ENCODE results near the gene AZIN2. TPM values are rescaled to one million over a fixed set of nuclear protein-coding genes. Genes with fewer than 3 reads are reported as not detected.
"Not testable (repeated sequence)": the region's sequence is repeated elsewhere in the genome, so short reads cannot be mapped to it uniquely, and the experiment has no call there.

AZIN2 gene
- total RNA-seq, 2 experiments from 2014 or later, result 0.98 to 2.1 TPM

DNA sequence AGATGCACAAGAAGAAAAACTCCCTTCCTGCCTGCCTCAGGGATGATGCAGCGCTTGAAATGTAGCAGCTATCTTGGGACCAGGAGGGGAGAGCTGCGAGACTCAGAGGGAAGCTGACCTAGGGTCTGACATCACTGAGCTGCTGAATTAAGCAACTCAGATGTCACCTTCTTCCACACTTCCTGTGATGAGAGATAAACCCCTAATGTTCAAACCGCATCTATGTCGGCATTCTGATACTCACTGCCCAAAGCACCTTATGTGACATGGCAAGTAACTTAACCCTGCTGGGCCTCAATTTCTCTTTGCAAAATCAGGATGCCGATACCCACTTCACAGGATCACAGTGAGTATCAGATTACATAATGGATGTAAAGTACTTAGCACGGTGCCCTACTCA, 35.1 kb upstream of the AZIN2 start:
- H3K36me3 Mint-ChIP-seq (ENCODE audit: low read depth), result no peaks in the 10 kb centered on the region
- no peak overlapping the region for H3K4me3 Mint-ChIP-seq
- intact Hi-C loops (cut with DNase I, micrococcal nuclease), result no loop called here
- H3K9me3 Mint-ChIP-seq (ENCODE audit: low read depth), result no peaks in the 10 kb centered on the region
- CTCF ChIA-PET, result interaction anchor here (0.8 to 1.5 kb wide), 5 partner anchors 8 to 359 kb away, joined by 3 to 4 read pairs (median 4); no protein-coding TSS in a partner anchor
- ATAC-seq (peak; percentile 47), DNase-seq (no peak)
- peaks cover 5% of the 10 kb centered on the region for H3K27me3 Mint-ChIP-seq
- H3K4me1 Mint-ChIP-seq, result no peaks in the 10 kb centered on the region
- POLR2A ChIA-PET, result interaction anchor here (0.6 kb wide), 1 partner anchor 294 kb away, joined by 3 read pairs; no protein-coding TSS in a partner anchor
- H3K27ac Mint-ChIP-seq, result no peak overlapping the region

DNA sequence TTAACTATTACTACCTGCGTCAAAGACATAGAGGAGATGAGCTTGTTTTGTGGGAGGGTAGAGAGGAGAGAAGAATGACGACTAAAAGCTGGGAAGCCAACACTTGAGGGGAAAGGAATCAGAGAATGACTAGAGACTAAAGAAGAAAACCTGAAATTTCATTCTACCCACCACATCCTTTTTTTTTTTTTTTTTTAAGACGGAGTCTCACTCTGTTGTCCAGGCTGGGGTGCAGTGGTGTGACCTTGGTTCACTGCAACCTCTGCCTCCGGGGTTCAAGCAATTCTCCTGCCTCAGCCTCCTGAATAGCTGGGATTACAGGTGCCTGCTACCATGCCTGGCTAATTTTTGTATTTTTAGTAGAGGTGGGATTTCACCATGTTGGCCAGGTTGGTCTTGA, 34.7 kb upstream of the AZIN2 start:
- ATAC-seq; H3K36me3 Mint-ChIP-seq (ENCODE audit: low read depth); H3K4me3 Mint-ChIP-seq; DNase-seq; H3K9me3 Mint-ChIP-seq (ENCODE audit: low read depth); H3K4me1 Mint-ChIP-seq; H3K27ac Mint-ChIP-seq; intact Hi-C loops (cut with DNase I, micrococcal nuclease); H3K27me3 Mint-ChIP-seq: not testable (repeated sequence)
- ChIA-PET CTCF (interaction anchor here (0.8 to 1.5 kb wide), 5 partner anchors 9 to 359 kb away, joined by 3 to 4 read pairs (median 4); no protein-coding TSS in a partner anchor), POLR2A (interaction anchor here (0.6 kb wide), 1 partner anchor 294 kb away, joined by 3 read pairs; no protein-coding TSS in a partner anchor)

- Mint-ChIP-seq H3K27ac (no peak overlapping the region), H3K4me3 (no peak overlapping the region), H3K27me3 (peaks cover 5% of the 10 kb centered on the region), H3K4me1 (no peaks in the 10 kb centered on the region), H3K9me3 (ENCODE audit: low read depth) (no peaks in the 10 kb centered on the region), H3K36me3 (ENCODE audit: low read depth) (no peaks in the 10 kb centered on the region)
- DNase-seq (no peak), ATAC-seq (no peak)
- ChIA-PET POLR2A (no interaction called here), CTCF (interaction anchor here (1.0 to 1.2 kb wide), 2 partner anchors 23 to 111 kb away, joined by 3 read pairs; no protein-coding TSS in a partner anchor)
- intact Hi-C loops (cut with DNase I, micrococcal nuclease), result no loop called here
Measured at GRCh38 chr1:33047290-33047689, 33.7 kb upstream of the AZIN2 start.

- intact Hi-C loops (cut with DNase I, micrococcal nuclease), result no loop called here
- peaks cover 5% of the 10 kb centered on the region for H3K27me3 Mint-ChIP-seq
- ChIA-PET CTCF (interaction anchor here (1.0 to 1.6 kb wide), 3 partner anchors 23 to 115 kb away, joined by 3 to 4 read pairs (median 3); no protein-coding TSS in a partner anchor), POLR2A (no interaction called here)
- ATAC-seq (no peak), DNase-seq (no peak)
- no peaks in the 10 kb centered on the region for H3K4me1 Mint-ChIP-seq
- H3K27ac Mint-ChIP-seq, result no peak overlapping the region
- no peaks in the 10 kb centered on the region for H3K36me3 Mint-ChIP-seq (ENCODE audit: low read depth)
- H3K9me3 Mint-ChIP-seq (ENCODE audit: low read depth), result no peaks in the 10 kb centered on the region
- H3K4me3 Mint-ChIP-seq, result no peak overlapping the region
Measured at GRCh38 chr1:33047839-33048305, 33.1 kb upstream of the AZIN2 start.

GRCh38 chr1:33048426-33048825, 32.5 kb upstream of the AZIN2 start:
- CTCF ChIA-PET, result interaction anchor here (0.7 to 1.6 kb wide), 5 partner anchors 10 to 115 kb away, joined by 3 to 4 read pairs (median 3); no protein-coding TSS in a partner anchor
- no peak for ATAC-seq
- Mint-ChIP-seq H3K27me3 (peaks cover 5% of the 10 kb centered on the region), H3K4me1 (no peaks in the 10 kb centered on the region), H3K9me3 (ENCODE audit: low read depth) (no peaks in the 10 kb centered on the region), H3K4me3 (no peak overlapping the region), H3K36me3 (ENCODE audit: low read depth) (no peaks in the 10 kb centered on the region), H3K27ac (peak overlapping the region; percentile 42)
- POLR2A ChIA-PET, result no interaction called here
- intact Hi-C loops (cut with DNase I, micrococcal nuclease), result no loop called here
- no peak for DNase-seq

DNA sequence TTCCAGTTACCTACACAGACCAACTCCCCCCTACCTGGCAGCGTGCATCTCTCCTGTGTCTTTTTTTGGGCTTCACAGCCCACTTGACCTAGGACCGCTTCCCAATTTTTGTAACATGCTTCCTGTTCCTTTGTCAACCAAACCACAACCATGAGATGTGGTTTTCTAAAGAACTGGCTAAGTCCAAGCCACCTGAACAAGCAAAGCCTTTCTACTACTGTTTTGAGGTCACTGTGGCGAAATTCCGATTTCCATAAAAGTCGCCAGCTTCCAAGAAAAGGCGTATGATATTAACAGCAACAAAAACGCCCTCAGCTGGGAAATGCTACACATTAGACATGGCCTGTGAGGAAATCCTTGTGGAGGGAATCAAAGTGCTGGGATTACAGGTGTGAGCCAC, 31.6 kb upstream of the AZIN2 start:
- CTCF ChIA-PET, result interaction anchor here (0.7 to 1.6 kb wide), 5 partner anchors 11 to 116 kb away, joined by 3 to 4 read pairs (median 3); no protein-coding TSS in a partner anchor

GRCh38 chr1:33050221-33051076, 30.5 kb upstream of the AZIN2 start:
- no peak overlapping the region for H3K27ac Mint-ChIP-seq
- CTCF ChIA-PET, result interaction anchor here (0.6 to 1.2 kb wide), 2 partner anchors 108 to 117 kb away, joined by 3 to 4 read pairs; no protein-coding TSS in a partner anchor
- peaks cover 2% of the 10 kb centered on the region for H3K4me1 Mint-ChIP-seq
- H3K9me3 Mint-ChIP-seq (ENCODE audit: low read depth), result no peaks in the 10 kb centered on the region
- ATAC-seq, result no peak
- H3K27me3 Mint-ChIP-seq, result peaks cover 5% of the 10 kb centered on the region
- POLR2A ChIA-PET, result interaction anchor here (0.6 kb wide), 1 partner anchor 95 kb away, joined by 5 read pairs; no protein-coding TSS in a partner anchor
- intact Hi-C loops (cut with DNase I, micrococcal nuclease), result no loop called here
- H3K36me3 Mint-ChIP-seq (ENCODE audit: low read depth), result no peaks in the 10 kb centered on the region
- no peak for DNase-seq
- H3K4me3 Mint-ChIP-seq, result no peak overlapping the region

More for the DNA sequence above, 31.6 kb upstream of the AZIN2 start:
- ATAC-seq (no peak), DNase-seq (no peak)
- no peaks in the 10 kb centered on the region for H3K9me3 Mint-ChIP-seq (ENCODE audit: low read depth)
- H3K27me3 Mint-ChIP-seq, result peaks cover 5% of the 10 kb centered on the region
- intact Hi-C loops (cut with DNase I, micrococcal nuclease), result no loop called here
- H3K4me1 Mint-ChIP-seq, result no peaks in the 10 kb centered on the region
- H3K4me3 Mint-ChIP-seq, result no peak overlapping the region
- H3K36me3 Mint-ChIP-seq (ENCODE audit: low read depth), result no peaks in the 10 kb centered on the region
- H3K27ac Mint-ChIP-seq, result no peak overlapping the region
- POLR2A ChIA-PET, result no interaction called here

DNA sequence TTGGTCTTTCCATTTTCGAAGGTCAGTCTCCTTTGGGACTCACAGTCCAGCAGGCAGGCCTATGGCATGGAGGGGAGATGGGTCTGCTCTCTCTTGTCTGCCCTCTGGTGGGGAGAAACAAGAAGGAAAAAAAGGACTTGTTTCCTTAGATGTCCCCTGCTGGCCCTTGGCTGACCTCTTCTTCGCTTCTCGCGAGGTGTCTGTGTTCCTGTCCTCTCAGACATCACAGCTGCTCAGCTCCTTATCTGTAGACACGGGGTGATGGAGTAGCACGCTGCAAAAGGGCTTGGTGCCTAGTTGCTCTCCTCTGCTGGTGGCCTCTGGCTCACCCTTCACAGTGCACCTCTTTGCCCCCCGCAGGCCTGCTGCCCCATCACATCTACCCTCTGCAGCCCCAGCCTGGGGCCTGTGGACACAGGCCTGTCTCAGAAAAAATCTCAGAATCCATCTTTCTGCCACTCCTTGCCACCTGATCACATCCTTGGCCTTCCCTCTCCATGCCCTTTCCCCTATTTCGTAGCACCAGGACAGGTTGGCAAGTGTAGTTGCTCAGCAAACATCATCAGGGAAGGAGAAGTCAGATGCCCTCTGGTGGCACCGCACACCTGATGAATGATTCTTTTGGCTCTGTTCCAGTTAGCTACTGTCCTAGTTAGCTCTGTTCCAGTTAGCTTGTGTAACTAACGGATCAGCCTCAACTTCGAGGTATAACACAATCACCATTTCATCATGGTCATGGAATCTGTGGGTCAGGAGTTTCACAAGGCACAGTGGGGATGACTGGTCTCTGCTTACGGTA, 25.5 kb upstream of the AZIN2 start:
- no peaks in the 10 kb centered on the region for H3K9me3 Mint-ChIP-seq (ENCODE audit: low read depth)
- ATAC-seq (peak; percentile 77), DNase-seq (peak; percentile 45)
- H3K4me3 Mint-ChIP-seq, result no peak overlapping the region
- H3K36me3 Mint-ChIP-seq (ENCODE audit: low read depth), result no peaks in the 10 kb centered on the region
- CTCF ChIA-PET, result interaction anchor here (0.6 to 5.7 kb wide), 23 partner anchors 10 to 209 kb away, joined by 3 to 68 read pairs (median 4); partner anchors contain the start of gene AZIN2
- POLR2A ChIA-PET, result no interaction called here
- H3K27ac Mint-ChIP-seq, result no peak overlapping the region
- intact Hi-C loops (cut with DNase I, micrococcal nuclease), result loop anchor here (1.0 to 2.0 kb wide), 3 partner anchors 31 to 122 kb away; partner anchors contain the start of gene RNF19B (in 1 of the 2)
- H3K4me1 Mint-ChIP-seq, result peaks cover 5% of the 10 kb centered on the region
- H3K27me3 Mint-ChIP-seq, result peaks cover 5% of the 10 kb centered on the region

DNA sequence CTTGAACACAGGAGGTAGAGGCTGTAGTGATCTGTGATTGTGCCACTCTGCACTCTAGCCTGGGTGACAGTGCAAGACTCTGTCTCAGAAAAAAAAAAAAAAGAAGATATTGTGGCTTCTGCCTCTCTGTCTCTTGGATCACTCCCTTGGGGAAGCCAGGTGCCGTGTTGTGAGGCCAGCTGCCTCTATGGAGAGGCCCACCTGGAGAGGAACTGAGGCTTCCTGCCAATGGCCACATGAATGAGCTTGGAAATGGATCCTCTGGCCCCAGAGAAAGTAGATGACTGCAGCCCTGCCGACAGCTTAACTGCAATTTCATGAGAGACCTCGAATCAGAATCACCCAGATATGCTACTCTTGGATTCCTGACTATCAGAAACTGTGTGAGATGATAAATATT, 24.5 kb upstream of the AZIN2 start:
- POLR2A ChIA-PET, result no interaction called here
- no peak overlapping the region for H3K27ac Mint-ChIP-seq
- H3K4me3 Mint-ChIP-seq, result no peak overlapping the region
- no peak for ATAC-seq
- no peaks in the 10 kb centered on the region for H3K36me3 Mint-ChIP-seq (ENCODE audit: low read depth)
- intact Hi-C loops (cut with DNase I, micrococcal nuclease), result no loop called here
- DNase-seq, result no peak
- peaks cover 2% of the 10 kb centered on the region for H3K27me3 Mint-ChIP-seq
- CTCF ChIA-PET, result interaction anchor here (0.6 to 5.7 kb wide), 13 partner anchors 10 to 490 kb away, joined by 3 to 68 read pairs (median 4); partner anchors contain the start of gene AZIN2
- peaks cover 5% of the 10 kb centered on the region for H3K4me1 Mint-ChIP-seq
- no peaks in the 10 kb centered on the region for H3K9me3 Mint-ChIP-seq (ENCODE audit: low read depth)

DNA sequence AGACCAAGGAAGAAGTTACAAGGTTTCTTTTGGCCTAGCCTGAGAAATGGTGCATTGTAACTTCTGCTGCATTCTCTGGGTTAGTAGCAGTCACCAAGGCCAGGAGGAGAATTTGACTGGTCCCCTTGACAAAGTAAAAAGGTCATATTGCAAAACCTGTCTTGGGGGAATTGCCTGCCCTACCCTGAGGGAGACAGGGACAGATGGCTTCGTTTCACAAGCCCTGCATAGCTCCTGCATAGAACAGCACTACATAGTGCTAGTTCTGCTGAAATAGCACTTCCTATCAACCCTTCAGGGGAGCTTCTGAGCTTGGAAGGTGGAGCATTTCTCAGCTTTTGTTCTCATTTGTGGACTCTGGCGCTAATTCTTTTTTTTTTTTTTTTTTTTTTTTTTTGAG, 23.9 kb upstream of the AZIN2 start:
- no peaks in the 10 kb centered on the region for H3K36me3 Mint-ChIP-seq (ENCODE audit: low read depth)
- no peak overlapping the region for H3K27ac Mint-ChIP-seq
- POLR2A ChIA-PET, result no interaction called here
- intact Hi-C loops (cut with DNase I, micrococcal nuclease), result no loop called here
- H3K9me3 Mint-ChIP-seq (ENCODE audit: low read depth), result peaks cover 5% of the 10 kb centered on the region
- CTCF ChIA-PET, result interaction anchor here (0.7 to 5.7 kb wide), 13 partner anchors 10 to 490 kb away, joined by 3 to 68 read pairs (median 4); partner anchors contain the start of gene AZIN2
- ATAC-seq (no peak), DNase-seq (no peak)
- H3K4me1 Mint-ChIP-seq, result peaks cover 5% of the 10 kb centered on the region
- peaks cover 2% of the 10 kb centered on the region for H3K27me3 Mint-ChIP-seq
- H3K4me3 Mint-ChIP-seq, result no peak overlapping the region

DNA sequence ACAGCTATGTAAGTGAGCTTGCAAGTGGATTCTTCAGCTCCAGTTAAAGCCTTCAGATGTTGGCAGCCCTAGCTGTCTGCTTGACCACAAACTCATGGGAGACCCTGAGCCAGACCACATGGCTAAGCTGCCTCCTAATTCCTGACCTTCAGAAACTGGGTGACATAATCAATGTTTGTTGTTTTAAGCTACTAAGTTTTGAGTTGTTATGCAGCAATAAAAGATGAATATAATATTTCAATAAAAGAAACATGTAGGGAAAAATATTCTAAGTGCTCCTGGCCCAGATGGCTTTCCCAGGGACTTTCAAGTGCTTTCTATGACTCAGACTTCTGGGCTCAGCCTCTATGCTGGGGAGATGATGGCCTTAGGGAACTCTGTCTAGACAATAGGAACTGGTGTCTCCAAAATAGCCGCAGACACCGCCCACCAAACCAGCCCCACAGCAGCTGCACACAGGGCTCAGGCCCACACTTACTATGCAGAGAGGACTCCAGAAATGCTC, 20.3 kb upstream of the AZIN2 start:
- Mint-ChIP-seq H3K27ac (no peak overlapping the region), H3K27me3 (peaks cover 2% of the 10 kb centered on the region), H3K9me3 (ENCODE audit: low read depth) (peaks cover 34% of the 10 kb centered on the region), H3K36me3 (ENCODE audit: low read depth) (peaks cover 14% of the 10 kb centered on the region), H3K4me1 (peaks cover under 1% of the 10 kb centered on the region), H3K4me3 (no peak overlapping the region)
- ChIA-PET CTCF (interaction anchor here (0.7 to 1.6 kb wide), 5 partner anchors 12 to 348 kb away, joined by 3 read pairs; no protein-coding TSS in a partner anchor), POLR2A (no interaction called here)
- DNase-seq (no peak), ATAC-seq (no peak)
- intact Hi-C loops (cut with DNase I, micrococcal nuclease), result no loop called here
